Esophagus squamous epithelium (tissue), 4 donors: Measurements from ENCODE around the gene ANKS1B.

Experiments used
- POLR2A ChIP-seq, 4 donors: fragments of 450-650 bp; IDR thresholded peaks; one replicate each; pipeline ENCODE4 v1.6.1; 2017; ENCODE audit warnings: antibody characterized with exemption in 4 of 4, mild to moderate bottlenecking in 4 of 4, moderate library complexity in 3 of 4
- TF ChIP-seq, protein P1 (sequence below), 6 experiments: fragments of 450-650 bp in 4 of 6; fragments of 200-600 bp in 2 of 6; sonication (generic) in 2 of 6; IDR thresholded peaks; one replicate each; pipeline ENCODE4 v1.5.1; 2016 to 2019; ENCODE audit warnings: antibody characterized with exemption in 6 of 6, mild to moderate bottlenecking in 4 of 6, moderate library complexity in 4 of 6

GRCh38 chr12:98724384-98725155 is 1260.2 kb downstream of the ANKS1B start:
- no peak for TF ChIP-seq POLR2A (IDR thresholded peaks at IDR 0.05)
- TF ChIP-seq, protein P1, sequence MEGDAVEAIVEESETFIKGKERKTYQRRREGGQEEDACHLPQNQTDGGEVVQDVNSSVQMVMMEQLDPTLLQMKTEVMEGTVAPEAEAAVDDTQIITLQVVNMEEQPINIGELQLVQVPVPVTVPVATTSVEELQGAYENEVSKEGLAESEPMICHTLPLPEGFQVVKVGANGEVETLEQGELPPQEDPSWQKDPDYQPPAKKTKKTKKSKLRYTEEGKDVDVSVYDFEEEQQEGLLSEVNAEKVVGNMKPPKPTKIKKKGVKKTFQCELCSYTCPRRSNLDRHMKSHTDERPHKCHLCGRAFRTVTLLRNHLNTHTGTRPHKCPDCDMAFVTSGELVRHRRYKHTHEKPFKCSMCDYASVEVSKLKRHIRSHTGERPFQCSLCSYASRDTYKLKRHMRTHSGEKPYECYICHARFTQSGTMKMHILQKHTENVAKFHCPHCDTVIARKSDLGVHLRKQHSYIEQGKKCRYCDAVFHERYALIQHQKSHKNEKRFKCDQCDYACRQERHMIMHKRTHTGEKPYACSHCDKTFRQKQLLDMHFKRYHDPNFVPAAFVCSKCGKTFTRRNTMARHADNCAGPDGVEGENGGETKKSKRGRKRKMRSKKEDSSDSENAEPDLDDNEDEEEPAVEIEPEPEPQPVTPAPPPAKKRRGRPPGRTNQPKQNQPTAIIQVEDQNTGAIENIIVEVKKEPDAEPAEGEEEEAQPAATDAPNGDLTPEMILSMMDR (IDR thresholded peaks at IDR 0.05), result no peak
